Activated T-helper 17 cell treated with anti-CD3 and anti-CD28 coated beads, Interleukin-2, amount 50 U/mL, for 72 hours (primary cell): ENCODE data around the gene HEMGN. TPM values are rescaled to one million over a fixed set of nuclear protein-coding genes. Genes with fewer than 3 reads are reported as not detected.
"Not testable (repeated sequence)": the region's sequence is repeated elsewhere in the genome, so short reads cannot be mapped to it uniquely, and the experiment has no call there.

Source experiments
- ATAC-seq: fragments of 150-1000 bp; cut with Tn5 transposase; replicated peaks from 2 replicates; pipeline ENCODE4 v1.10.0; 2021; ENCODE audit warnings: mild to moderate bottlenecking, moderate library complexity
- H3K27ac Mint-ChIP-seq: one replicate; pipeline ENCODE4 v1.8.0; 2022; ENCODE audit warnings: mixed read lengths
- H3K27me3 Mint-ChIP-seq: one replicate; pipeline ENCODE4 v1.8.0; 2022; ENCODE audit warnings: mixed read lengths
- H3K36me3 Mint-ChIP-seq: one replicate; pipeline ENCODE4 v1.8.0; 2022; ENCODE audit warnings: low read depth, mild to moderate bottlenecking, mixed read lengths
- H3K4me1 Mint-ChIP-seq: one replicate; pipeline ENCODE4 v1.8.0; 2022; ENCODE audit warnings: mixed read lengths
- H3K4me3 Mint-ChIP-seq: one replicate; pipeline ENCODE4 v1.8.0; 2022; ENCODE audit warnings: mild to moderate bottlenecking, mixed read lengths
- H3K9me3 Mint-ChIP-seq: one replicate; pipeline ENCODE4 v1.8.0; 2022; ENCODE audit warnings: mixed read lengths
- total RNA-seq, 2 donors: library from RNA; stranded (reverse); gene quantifications; one replicate each; pipeline ENCODE4 v1.2.3, GENCODE V29; 2022

The HEMGN gene
- total RNA-seq, 2 donors from 2014 or later = 0.95 to 1.2 TPM

- Mint-ChIP-seq H3K27ac (no peak overlapping the region), H3K4me3 (no peak overlapping the region), H3K4me1 (peaks cover 8% of the 10 kb centered on the region), H3K36me3 (no peaks in the 10 kb centered on the region), H3K27me3 (no peaks in the 10 kb centered on the region), H3K9me3 (no peaks in the 10 kb centered on the region)
- ATAC-seq = peak; percentile 83
These were observed 16.6 kb upstream of the HEMGN start for GRCh38 chr9:97954550-97954989.

GRCh38 chr9:97950873-97951272 lies 12.9 kb upstream of the HEMGN start:
- not testable (repeated sequence) for H3K4me1 Mint-ChIP-seq, H3K9me3 Mint-ChIP-seq, H3K36me3 Mint-ChIP-seq, ATAC-seq, H3K27ac Mint-ChIP-seq, H3K4me3 Mint-ChIP-seq, H3K27me3 Mint-ChIP-seq

- not testable (repeated sequence) for H3K27me3 Mint-ChIP-seq, H3K36me3 Mint-ChIP-seq, H3K4me3 Mint-ChIP-seq, H3K27ac Mint-ChIP-seq, ATAC-seq, H3K4me1 Mint-ChIP-seq, H3K9me3 Mint-ChIP-seq
These were observed 9.1 kb upstream of the HEMGN start for GRCh38 chr9:97947094-97947493.

- not testable (repeated sequence) for H3K36me3 Mint-ChIP-seq, ATAC-seq, H3K27ac Mint-ChIP-seq, H3K4me1 Mint-ChIP-seq, H3K27me3 Mint-ChIP-seq, H3K4me3 Mint-ChIP-seq, H3K9me3 Mint-ChIP-seq
These were observed 7.5 kb upstream of the HEMGN start for GRCh38 chr9:97945470-97945869.

GRCh38 chr9:97944612-97945011 lies 6.6 kb upstream of the HEMGN start:
- Mint-ChIP-seq H3K27ac (no peak overlapping the region), H3K27me3 (no peaks in the 10 kb centered on the region), H3K36me3 (no peaks in the 10 kb centered on the region), H3K4me3 (no peak overlapping the region), H3K4me1 (no peaks in the 10 kb centered on the region), H3K9me3 (no peaks in the 10 kb centered on the region)
- ATAC-seq = no peak

GRCh38 chr9:97943308-97943855 lies 5.4 kb upstream of the HEMGN start:
- Mint-ChIP-seq H3K4me1 (peaks cover 3% of the 10 kb centered on the region), H3K27ac (no peak overlapping the region), H3K9me3 (no peaks in the 10 kb centered on the region), H3K4me3 (no peak overlapping the region), H3K27me3 (no peaks in the 10 kb centered on the region), H3K36me3 (no peaks in the 10 kb centered on the region)
- no peak for ATAC-seq

- no peak overlapping the region for H3K27ac Mint-ChIP-seq
These were observed 3.4 kb upstream of the HEMGN start for GRCh38 chr9:97941323-97941722.

GRCh38 chr9:97940741-97941140 lies 2.8 kb upstream of the HEMGN start:
- Mint-ChIP-seq H3K36me3 (no peaks in the 10 kb centered on the region), H3K9me3 (no peaks in the 10 kb centered on the region), H3K4me1 (peaks cover 12% of the 10 kb centered on the region), H3K27me3 (no peaks in the 10 kb centered on the region), H3K4me3 (no peak overlapping the region), H3K27ac (no peak overlapping the region)
- no peak for ATAC-seq

More at GRCh38 chr9:97941323-97941722, 3.4 kb upstream of the HEMGN start:
- Mint-ChIP-seq H3K27me3 (no peaks in the 10 kb centered on the region), H3K4me1 (peaks cover 12% of the 10 kb centered on the region), H3K36me3 (no peaks in the 10 kb centered on the region), H3K9me3 (no peaks in the 10 kb centered on the region), H3K4me3 (no peak overlapping the region)
- ATAC-seq = no peak

GRCh38 chr9:97940233-97940632 lies 2.3 kb upstream of the HEMGN start:
- Mint-ChIP-seq H3K4me1 (peaks cover 12% of the 10 kb centered on the region), H3K27ac (no peak overlapping the region), H3K36me3 (no peaks in the 10 kb centered on the region), H3K27me3 (no peaks in the 10 kb centered on the region), H3K4me3 (no peak overlapping the region), H3K9me3 (no peaks in the 10 kb centered on the region)
- no peak for ATAC-seq

- H3K27me3 Mint-ChIP-seq = no peaks in the 10 kb centered on the region
- no peak overlapping the region for H3K27ac Mint-ChIP-seq
- H3K4me3 Mint-ChIP-seq = no peak overlapping the region
- H3K36me3 Mint-ChIP-seq = no peaks in the 10 kb centered on the region
- ATAC-seq = no peak
- peaks cover 12% of the 10 kb centered on the region for H3K4me1 Mint-ChIP-seq
- no peaks in the 10 kb centered on the region for H3K9me3 Mint-ChIP-seq
These were observed 974 bp downstream of the HEMGN start for GRCh38 chr9:97936998-97937397.

GRCh38 chr9:97935276-97935675 lies 2.7 kb downstream of the HEMGN start:
- no peak overlapping the region for H3K27ac Mint-ChIP-seq
- H3K27me3 Mint-ChIP-seq = no peaks in the 10 kb centered on the region
- peaks cover 26% of the 10 kb centered on the region for H3K4me1 Mint-ChIP-seq
- no peak for ATAC-seq
- no peak overlapping the region for H3K4me3 Mint-ChIP-seq
- no peaks in the 10 kb centered on the region for H3K9me3 Mint-ChIP-seq
- H3K36me3 Mint-ChIP-seq = no peaks in the 10 kb centered on the region

- Mint-ChIP-seq H3K4me3 (no peak overlapping the region), H3K4me1 (peaks cover 29% of the 10 kb centered on the region), H3K36me3 (no peaks in the 10 kb centered on the region), H3K27ac (no peak overlapping the region), H3K27me3 (no peaks in the 10 kb centered on the region), H3K9me3 (no peaks in the 10 kb centered on the region)
- no peak for ATAC-seq
These were observed 3.5 kb downstream of the HEMGN start for GRCh38 chr9:97934321-97935115.

- no peaks in the 10 kb centered on the region for H3K27me3 Mint-ChIP-seq
- H3K36me3 Mint-ChIP-seq = no peaks in the 10 kb centered on the region
- H3K4me3 Mint-ChIP-seq = no peak overlapping the region
- H3K4me1 Mint-ChIP-seq = peaks cover 26% of the 10 kb centered on the region
- no peaks in the 10 kb centered on the region for H3K9me3 Mint-ChIP-seq
- no peak overlapping the region for H3K27ac Mint-ChIP-seq
- no peak for ATAC-seq
These were observed 4.5 kb downstream of the HEMGN start for GRCh38 chr9:97933297-97933998.

- Mint-ChIP-seq H3K36me3 (no peaks in the 10 kb centered on the region), H3K27ac (peak overlapping the region; percentile 87), H3K4me3 (peak overlapping the region; percentile 71), H3K9me3 (no peaks in the 10 kb centered on the region), H3K4me1 (peaks cover 17% of the 10 kb centered on the region), H3K27me3 (no peaks in the 10 kb centered on the region)
- peak; percentile 45 for ATAC-seq
These were observed 7.0 kb downstream of the HEMGN start for GRCh38 chr9:97930972-97931371.
